Measurements from ENCODE around the gene NOL11. TPM values are rescaled to one million over a fixed set of nuclear protein-coding genes. Genes with fewer than 3 reads are reported as not detected.

Gene NOL11
- total and polyA plus RNA-seq, 2 of the 8 experiments (the other 6 are each of a cell fraction or from before 2014, with no cell fraction given), result 58.0 to 97.2 TPM

- H2BK20ac ChIP-seq (ENCODE audit: low read length), result peak overlapping the region; percentile 13
- H3K36me3 ChIP-seq (ENCODE audit: control insufficient read depth in 2 of 4, insufficient read depth in 4 of 4, low read length in 3 of 4), result no peaks in the 10 kb centered on the region
- H3K23me2 ChIP-seq (ENCODE audit: low read depth, low read length), result no peaks in the 10 kb centered on the region
- peaks cover 0 to 2% (median 1%) of the 10 kb centered on the region in 4 experiments; a peak in 1 of 7 replicates for H3K4me1 ChIP-seq (replicated peaks in 1 of 4; ENCODE audit: control insufficient read depth in 3 of 4, insufficient read depth in 4 of 4, low read length in 3 of 4)
- no peak overlapping the region for H3K9ac ChIP-seq (replicated peaks in 1 of 4; ENCODE audit: extremely low read depth in 1 of 4, low read depth in 3 of 4, low read length in 3 of 4)
- no peak overlapping the region for H4K91ac ChIP-seq (replicated peaks; ENCODE audit: insufficient read length, low read length)
- WGBS, 2 experiments (ENCODE audit: extremely low coverage in 1 of 2, insufficient coverage in 1 of 2, insufficient read length in 1 of 2, insufficient replicate concordance in 2 of 2, low coverage in 1 of 2, low lambda C conversion rate in 2 of 2, missing lambda C conversion rate in 1 of 2), result 43% methylated on average over 13 of the region's 13 CpGs; no CpG with 5 or more reads in 1 of the 2 experiments
- H3K56ac ChIP-seq (replicated peaks; ENCODE audit: insufficient read length, low read depth, low read length), result no peak overlapping the region
- H3K27me3 ChIP-seq (replicated peaks in 1 of 4; ENCODE audit: control insufficient read depth in 3 of 4, extremely low read depth in 1 of 4, insufficient read depth in 3 of 4, low read length in 3 of 4), result no peaks in the 10 kb centered on the region
- H3K9me3 ChIP-seq (ENCODE audit: insufficient read depth in 2 of 2, low read depth in 1 of 2, low read length in 1 of 2), result no peaks in the 10 kb centered on the region
- no peak overlapping the region for H3K23ac ChIP-seq (ENCODE audit: insufficient read length)
- no peak overlapping the region for H3K4me3 ChIP-seq (ENCODE audit: extremely low read depth in 1 of 4, insufficient read depth in 2 of 4, low read depth in 3 of 4, low read length in 4 of 4)
- CTCF ChIA-PET (ENCODE audit: partially characterized antibody), result interaction anchor here (0.7 to 2.1 kb wide), 16 partner anchors 10 to 174 kb away, joined by 3 to 8 read pairs (median 4); no protein-coding TSS in a partner anchor
- H4K8ac ChIP-seq (ENCODE audit: extremely low read depth, insufficient read depth, low read length), result peak overlapping the region; percentile 94; the same call in 1 of the 2 replicates
- no peak for FAIRE-seq
- peak overlapping the region in 1 of 2 experiments; percentile 38; a peak in 1 of 4 replicates for H3K4me2 ChIP-seq (ENCODE audit: insufficient read depth in 1 of 2, low read depth in 2 of 2, low read length in 2 of 2)
- H4K5ac ChIP-seq (ENCODE audit: insufficient read length, low read depth, low read length), result peak overlapping the region; percentile 14
- H2BK12ac ChIP-seq (ENCODE audit: low read depth, low read length), result peak overlapping the region; percentile 88
- no peak overlapping the region for H3K27ac ChIP-seq (ENCODE audit: low read depth, low read length)
- H3K18ac ChIP-seq (ENCODE audit: extremely low read depth, low read length), result 0 out of 2 replicates have a peak overlapping the region, but pooled peaks have one; percentile 36
- peak overlapping the region; percentile 94 for H2AFZ ChIP-seq (ENCODE audit: low read length)
- no peaks in the 10 kb centered on the region for H3K79me1 ChIP-seq (ENCODE audit: low read depth, low read length)
- DNase-seq (ENCODE audit: low read depth in 1 of 2, low spot score in 2 of 2), result peak; percentile 34 to 84
- POLR2A ChIA-PET (ENCODE audit: partially characterized antibody), result interaction anchor here (0.7 to 1.4 kb wide), 2 partner anchors 61 to 82 kb away, joined by 3 to 4 read pairs; no protein-coding TSS in a partner anchor
- H2AK5ac ChIP-seq (ENCODE audit: low read depth, low read length), result no peak overlapping the region
- peak; percentile 68 to 85 (median 80) for TF ChIP-seq CTCF (IDR thresholded peaks at IDR 0.05; ENCODE audit: control extremely low read depth in 1 of 3, insufficient read depth in 1 of 3, low read depth in 1 of 3, low read length in 3 of 3)
- TF ChIP-seq SP2 (IDR thresholded peaks at IDR 0.05; ENCODE audit: low read length), result no peak
- TF ChIP-seq RAD21 (IDR thresholded peaks at IDR 0.05 in 1 of 2, conservative IDR thresholded peaks at IDR 0.05 in 1 of 2; ENCODE audit: low read depth in 2 of 2, low read length in 2 of 2), result peak; percentile 75 to 82
- TF ChIP-seq MAX (IDR thresholded peaks at IDR 0.05), result no peak
- no peak for TF ChIP-seq MAFK (IDR thresholded peaks at IDR 0.05; ENCODE audit: low read depth, low read length)
- TF ChIP-seq NANOG (IDR thresholded peaks at IDR 0.05; ENCODE audit: insufficient read depth, low read depth, low read length, poor library complexity, severe bottlenecking), result no peak
- TF ChIP-seq TEAD4 (IDR thresholded peaks at IDR 0.05; ENCODE audit: low read depth, low read length), result no peak
- H3K4ac ChIP-seq (replicated peaks; ENCODE audit: insufficient read length, low read depth, low read length), result no peak overlapping the region
- H2BK15ac ChIP-seq (ENCODE audit: low read length), result peak overlapping the region; percentile 24; the same call in 1 of the 2 replicates
- H2BK120ac ChIP-seq (replicated peaks; ENCODE audit: low read depth, low read length), result no peak overlapping the region
- no peaks in the 10 kb centered on the region for H4K20me1 ChIP-seq (replicated peaks in 1 of 2; ENCODE audit: control insufficient read depth in 1 of 2, insufficient read depth in 2 of 2, low read length in 2 of 2)
- peak overlapping the region; percentile 92; the same call in 1 of the 2 replicates for H2BK5ac ChIP-seq (ENCODE audit: low read depth, low read length)
- H3K14ac ChIP-seq (ENCODE audit: insufficient read length), result no peak overlapping the region
- no peaks in the 10 kb centered on the region for H3K79me2 ChIP-seq (ENCODE audit: control insufficient read depth in 1 of 2, insufficient read depth in 2 of 2, low read length in 2 of 2)
These were observed 61.4 kb downstream of the NOL11 start for GRCh38 chr17:67779098-67779672.
